Naive thymus-derived CD8-positive, alpha-beta T cell (primary cell): ENCODE data around the gene ANKRD16. TPM values are rescaled to one million over a fixed set of nuclear protein-coding genes. Genes with fewer than 3 reads are reported as not detected.
"Not testable (repeated sequence)": the region's sequence is repeated elsewhere in the genome, so short reads cannot be mapped to it uniquely, and the experiment has no call there.

ENCODE experiments used
- ATAC-seq, 2 donors: fragments of 150-1000 bp; cut with Tn5 transposase in 1 of 2; sonication (Bioruptor Pico), chemical (Tn5 transposase) in 1 of 2; 1 replicate in 1 of 2; 2 replicates in 1 of 2; pipeline ENCODE4 v1.10.0; 2021; ENCODE audit warnings: mild to moderate bottlenecking in 2 of 2, moderate library complexity in 2 of 2
- POLR2A ChIA-PET: fragments of 350-600 bp; sonication (Branson Sonifier 250); formaldehyde crosslinking; loops from one replicate; lab custom pipeline; 2021; ENCODE audit warnings: antibody characterized with exemption; lab: Charles Lee
- DNase-seq, 10 donors: peaks; one replicate each; pipeline versions ENCODE4 v3.0.0 to v3.0.0-alpha.2; 2020 to 2022
- H3K27ac Mint-ChIP-seq, 10 donors: one replicate each; pipeline ENCODE4 v1.8.0; 2020 to 2022; ENCODE audit warnings: mild to moderate bottlenecking in 10 of 10, mixed read lengths in 10 of 10, moderate library complexity in 4 of 10, inconsistent platforms in 1 of 10
- H3K27me3 Mint-ChIP-seq, 5 donors: one replicate each; pipeline ENCODE4 v1.8.0; 2021 to 2022; ENCODE audit warnings: mixed read lengths in 5 of 5
- H3K36me3 Mint-ChIP-seq, 3 donors: one replicate each; pipeline ENCODE4 v1.8.0; 2020 to 2022; ENCODE audit warnings: mixed read lengths in 3 of 3, mild to moderate bottlenecking in 2 of 3, inconsistent platforms in 1 of 3
- H3K4me1 Mint-ChIP-seq, 4 donors: one replicate each; pipeline ENCODE4 v1.8.0; 2021 to 2022; ENCODE audit warnings: mixed read lengths in 4 of 4
- H3K4me3 Mint-ChIP-seq, 10 donors: one replicate each; pipeline ENCODE4 v1.8.0; 2020 to 2022; ENCODE audit warnings: mild to moderate bottlenecking in 10 of 10, mixed read lengths in 10 of 10, moderate library complexity in 6 of 10, inconsistent platforms in 1 of 10
- H3K9me3 Mint-ChIP-seq, 9 donors: one replicate each; pipeline ENCODE4 v1.8.0; 2020 to 2022; ENCODE audit warnings: mixed read lengths in 9 of 9, mild to moderate bottlenecking in 3 of 9, inconsistent platforms in 1 of 9, moderate library complexity in 1 of 9
- polyA plus RNA-seq, 3 donors: library from polyadenylated mRNA; unstranded; fragments of 300-500 nt; fragmentation: Illumina TruSeq; gene quantifications; one replicate each; pipeline ENCODE4 v1.2.3, GENCODE V29; 2021
- total RNA-seq, 8 experiments: library from RNA in 2 of 8; stranded (reverse) in 2 of 8; gene quantifications; one replicate each; pipeline ENCODE4 v1.2.3 and lab custom pipeline; 2021 to 2026

ANKRD16 gene
- total and polyA plus RNA-seq, 5 experiments from 2014 or later = 3.0 to 9.2 (median 5.9) TPM

DNA sequence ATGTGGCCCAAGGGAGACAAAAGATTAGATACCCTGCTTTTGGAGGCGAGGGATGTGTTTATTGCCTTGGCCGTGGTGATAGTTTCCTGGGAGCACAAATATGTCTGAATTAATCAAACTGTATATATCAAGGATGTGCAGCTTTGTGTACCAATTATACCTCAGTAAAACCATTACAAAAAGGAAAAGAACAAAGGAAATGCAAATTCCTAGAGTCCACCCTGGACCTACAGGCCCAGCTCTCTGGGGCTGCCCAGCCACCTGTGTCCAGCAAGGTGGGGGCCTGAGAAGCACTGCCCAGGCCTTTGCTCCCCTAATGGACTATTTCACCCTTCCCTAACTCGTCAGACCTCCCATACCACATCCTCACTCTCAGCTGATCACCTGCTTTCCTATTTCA, 20.5 kb downstream of the ANKRD16 start:
- POLR2A ChIA-PET = interaction anchor here (1.8 kb wide), 1 partner anchor 8 kb away, joined by 5 read pairs; no protein-coding TSS in a partner anchor
- ATAC-seq (no peak), DNase-seq (no peak)
- H3K27me3 Mint-ChIP-seq = no peaks in the 10 kb centered on the region
- peaks cover 6 to 28% (median 7%) of the 10 kb centered on the region in 4 donors for H3K4me1 Mint-ChIP-seq
- H3K4me3 Mint-ChIP-seq = no peak overlapping the region
- H3K9me3 Mint-ChIP-seq = peaks cover 0 to 4% (median 0%) of the 10 kb centered on the region in 9 donors
- no peak overlapping the region for H3K27ac Mint-ChIP-seq
- peaks cover 4 to 17% (median 9%) of the 10 kb centered on the region in 3 donors for H3K36me3 Mint-ChIP-seq

DNA sequence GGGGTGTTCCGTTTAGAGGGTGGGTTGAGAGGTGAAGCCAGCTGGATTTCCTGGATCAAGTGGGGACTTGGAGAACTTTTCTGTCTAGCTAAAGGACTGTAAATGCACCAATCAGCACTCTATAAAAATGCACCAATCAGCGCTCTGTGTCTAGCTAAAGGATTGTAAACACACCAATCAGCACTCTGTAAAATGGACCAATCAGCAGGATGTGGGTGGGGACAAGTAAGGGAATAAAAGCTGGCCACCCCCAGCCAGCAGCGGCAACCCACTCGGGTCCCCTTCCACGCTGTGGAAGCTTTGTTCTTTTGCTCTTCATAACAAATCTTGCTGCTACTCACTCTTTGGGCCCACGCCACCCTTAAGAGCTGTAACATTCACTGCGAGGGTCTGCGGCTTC, 21.3 kb downstream of the ANKRD16 start:
- not testable (repeated sequence) for H3K4me3 Mint-ChIP-seq, DNase-seq, ATAC-seq, H3K27ac Mint-ChIP-seq, H3K27me3 Mint-ChIP-seq, H3K9me3 Mint-ChIP-seq
- Mint-ChIP-seq H3K4me1 (peaks cover 2 to 21% (median 3%) of the 10 kb centered on the region in 4 donors), H3K36me3 (peaks cover 4 to 17% (median 9%) of the 10 kb centered on the region in 3 donors)
- POLR2A ChIA-PET = interaction anchor here (0.6 to 1.8 kb wide), 2 partner anchors 9 to 10 kb away, joined by 3 to 5 read pairs; no protein-coding TSS in a partner anchor

DNA sequence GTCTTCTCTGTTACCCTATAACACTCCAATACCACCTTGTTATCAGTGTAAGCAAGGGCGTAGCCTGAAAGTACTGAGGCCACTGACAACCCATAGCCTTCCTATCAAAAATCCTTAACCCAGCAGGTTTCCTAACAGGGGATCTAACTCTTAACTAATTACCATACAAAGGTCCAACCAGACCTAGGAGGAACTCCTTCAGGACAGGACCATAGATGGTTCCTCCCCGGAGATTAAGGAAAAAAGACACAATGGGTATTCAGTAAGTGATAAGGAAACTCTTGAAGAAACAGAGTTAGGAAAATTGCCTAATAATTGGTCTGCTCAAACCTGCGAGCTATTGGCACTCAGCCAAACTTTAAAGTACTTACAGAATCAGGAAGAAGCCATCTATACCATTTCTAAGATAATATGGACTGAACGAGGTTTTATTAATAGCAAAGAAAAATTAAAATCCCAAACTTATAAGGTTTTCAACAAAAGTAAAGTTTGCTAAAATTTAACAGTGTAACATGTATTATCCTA, 22.5 kb downstream of the ANKRD16 start:
- Mint-ChIP-seq H3K4me1 (peaks cover 0 to 17% (median 2%) of the 10 kb centered on the region in 4 donors), H3K27ac (peak overlapping the region in 1 of 10 donors; percentile 32), H3K36me3 (peaks cover 4 to 17% (median 12%) of the 10 kb centered on the region in 3 donors)
- not testable (repeated sequence) for H3K9me3 Mint-ChIP-seq, H3K4me3 Mint-ChIP-seq, DNase-seq, H3K27me3 Mint-ChIP-seq, ATAC-seq
- POLR2A ChIA-PET = interaction anchor here (0.6 to 1.8 kb wide), 2 partner anchors 10 to 149 kb away, joined by 3 to 5 read pairs; no protein-coding TSS in a partner anchor

DNA sequence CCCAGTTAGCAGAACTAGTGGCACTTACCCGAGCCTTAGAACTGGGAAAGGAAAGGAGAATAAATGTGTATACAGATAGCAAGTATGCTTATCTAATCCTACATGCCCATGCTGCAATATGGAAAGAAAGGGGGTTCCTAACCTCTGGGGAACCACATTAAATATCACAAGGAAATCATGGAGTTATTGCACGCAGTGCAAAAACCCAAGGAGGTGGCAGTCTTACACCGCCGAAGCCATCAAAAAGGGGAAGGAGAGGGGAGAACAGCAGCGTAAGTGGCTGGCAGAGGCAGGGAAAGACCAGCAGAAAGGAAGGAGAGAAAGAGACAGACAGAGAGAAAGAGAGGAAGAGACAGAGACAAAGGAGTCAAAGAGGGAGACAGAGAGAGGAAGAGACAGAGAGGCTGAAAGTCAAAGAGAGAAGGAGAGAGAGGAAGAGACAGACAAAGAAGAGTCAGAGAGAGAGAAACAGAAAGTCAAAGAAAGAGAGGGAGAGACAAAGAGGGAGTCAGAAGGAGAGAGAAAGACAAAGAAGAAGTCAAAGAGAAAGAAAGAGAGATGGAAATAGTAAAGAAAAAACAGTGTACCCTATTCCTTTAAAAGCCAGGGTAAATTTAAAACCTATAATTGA, 23.1 kb downstream of the ANKRD16 start:
- Mint-ChIP-seq H3K4me3 (peak overlapping the region in 1 of 10 donors; percentile 54), H3K36me3 (peaks cover 4 to 16% (median 12%) of the 10 kb centered on the region in 3 donors), H3K4me1 (peaks cover 0 to 17% (median 2%) of the 10 kb centered on the region in 4 donors), H3K27ac (peak overlapping the region in 1 of 10 donors; percentile 32)
- H3K9me3 Mint-ChIP-seq, H3K27me3 Mint-ChIP-seq, DNase-seq, POLR2A ChIA-PET, ATAC-seq: not testable (repeated sequence)

DNA sequence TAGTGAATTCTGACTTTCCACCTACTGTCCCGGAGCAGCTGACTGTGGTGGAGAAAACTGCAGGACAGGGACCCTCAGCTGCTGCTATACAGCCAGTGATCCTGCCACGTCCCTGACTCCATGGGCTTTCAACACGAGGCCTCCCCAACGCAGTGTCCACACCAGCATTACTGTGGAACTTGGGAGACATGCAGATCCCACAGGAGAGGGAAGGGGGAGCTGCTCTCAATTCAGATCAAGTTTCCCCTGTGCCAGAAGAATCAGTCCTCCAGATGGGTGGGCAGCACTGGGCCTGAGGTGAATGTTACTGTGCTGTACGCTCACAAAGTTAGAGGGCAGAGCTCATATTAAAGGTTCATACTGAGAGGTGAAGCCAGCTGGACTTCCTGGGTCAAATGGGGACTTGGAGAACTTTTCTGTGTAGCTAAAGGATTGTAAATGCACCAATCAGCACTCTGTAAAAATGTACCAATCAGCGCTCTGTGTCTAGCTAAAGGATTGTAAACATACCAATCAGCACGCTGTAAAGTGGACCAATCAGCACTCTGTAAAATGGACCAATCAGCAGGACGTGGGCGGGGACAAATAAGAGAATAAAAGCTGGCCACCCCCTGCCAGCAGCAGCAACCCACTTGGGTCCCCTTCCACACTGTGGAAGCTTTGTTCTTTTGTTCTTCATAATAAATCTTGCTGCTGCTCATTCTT, 26.6 kb downstream of the ANKRD16 start:
- Mint-ChIP-seq H3K27ac (peak overlapping the region in 1 of 10 donors; percentile 59), H3K4me1 (peaks cover 0 to 17% (median 2%) of the 10 kb centered on the region in 4 donors)
- not testable (repeated sequence) for ATAC-seq, H3K4me3 Mint-ChIP-seq, H3K36me3 Mint-ChIP-seq, H3K27me3 Mint-ChIP-seq, DNase-seq, H3K9me3 Mint-ChIP-seq
- POLR2A ChIA-PET = interaction anchor here (0.5 to 0.8 kb wide), 2 partner anchors 46 to 56 kb away, joined by 5 read pairs; no protein-coding TSS in a partner anchor

DNA sequence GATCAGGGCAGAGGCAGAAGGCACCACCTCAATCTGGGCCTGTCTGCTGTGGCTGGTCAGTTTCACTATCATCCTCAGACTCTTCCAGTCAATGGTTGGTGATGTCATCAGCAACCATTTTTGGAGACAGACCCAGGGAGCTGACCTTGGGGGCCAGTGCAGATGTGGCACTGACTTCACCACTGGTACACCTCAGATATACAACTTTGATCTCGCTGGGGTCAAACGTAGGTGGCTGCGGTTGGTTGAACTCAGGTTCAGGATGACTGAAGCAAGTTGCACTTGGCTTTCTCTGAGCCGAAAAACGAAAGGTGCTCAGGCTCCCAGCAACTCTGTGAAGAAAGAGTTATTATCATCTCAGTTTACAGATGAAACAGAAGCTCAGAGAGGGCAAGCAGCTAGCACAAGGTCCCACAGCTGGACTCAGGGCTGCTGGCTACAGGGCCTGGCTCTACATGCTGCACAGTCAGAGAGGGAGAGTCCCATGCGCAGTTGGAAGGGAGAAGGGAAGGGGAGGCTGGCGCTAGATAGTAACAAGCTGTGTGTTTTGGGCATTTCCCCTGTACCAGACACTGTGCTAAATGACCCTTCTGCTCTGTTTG, 27.2 kb downstream of the ANKRD16 start:
- peak overlapping the region in 1 of 10 donors; percentile 10 for H3K4me3 Mint-ChIP-seq
- H3K27ac Mint-ChIP-seq = peak overlapping the region in 3 of 10 donors; percentile 11 to 84 (median 59)
- peaks cover 0 to 3% (median 3%) of the 10 kb centered on the region in 3 donors for H3K36me3 Mint-ChIP-seq
- no peaks in the 10 kb centered on the region for H3K9me3 Mint-ChIP-seq
- ATAC-seq (peak in 1 of 2 donors; percentile 12), DNase-seq (no peak)
- POLR2A ChIA-PET = interaction anchor here (0.5 to 0.8 kb wide), 2 partner anchors 45 to 56 kb away, joined by 5 read pairs; no protein-coding TSS in a partner anchor
- H3K27me3 Mint-ChIP-seq = no peaks in the 10 kb centered on the region
- peaks cover 0 to 14% (median 2%) of the 10 kb centered on the region in 4 donors for H3K4me1 Mint-ChIP-seq

DNA sequence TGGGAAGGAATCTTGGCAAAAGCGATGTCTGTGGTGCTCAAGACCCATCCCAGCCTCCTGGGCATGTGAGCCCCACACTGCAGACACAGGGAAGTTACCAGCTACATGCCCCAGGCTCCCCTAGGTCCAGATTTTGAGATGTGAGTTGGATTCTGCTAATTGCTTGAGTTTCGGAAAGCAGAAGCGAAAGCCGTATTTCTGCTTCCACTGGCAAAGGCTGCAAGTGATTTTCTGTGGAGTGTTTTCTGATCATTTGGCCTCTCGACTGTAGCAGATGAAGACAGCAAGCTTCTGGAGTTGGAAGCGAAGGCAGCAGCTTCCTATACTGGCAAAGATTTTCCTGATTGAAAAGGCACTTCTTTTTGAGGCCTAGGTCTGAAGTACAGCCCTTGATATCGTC, 29.6 kb downstream of the ANKRD16 start:
- ATAC-seq = no peak
- POLR2A ChIA-PET = no interaction called here
- H3K4me3 Mint-ChIP-seq = no peak overlapping the region

DNA sequence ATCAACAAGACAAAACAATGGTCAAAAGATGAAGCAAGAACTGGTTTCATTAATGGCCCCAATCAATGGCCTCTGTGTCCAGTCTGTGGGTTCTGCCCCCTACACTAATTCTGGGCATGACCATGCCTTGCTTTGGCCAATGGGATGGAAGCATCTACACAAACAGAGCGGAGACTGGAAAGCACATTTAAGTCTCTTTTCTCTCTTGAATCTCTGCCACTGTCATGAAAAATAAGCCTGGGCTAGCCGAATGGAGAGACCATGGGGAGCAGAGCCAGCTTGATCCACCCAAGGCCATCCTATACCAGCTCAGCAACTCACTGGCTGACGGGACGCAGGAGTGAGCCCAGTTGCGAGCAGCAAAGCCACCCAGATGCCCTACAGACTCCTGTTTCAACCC, 30.9 kb downstream of the ANKRD16 start:
- Mint-ChIP-seq H3K9me3 (no peaks in the 10 kb centered on the region), H3K4me3 (no peak overlapping the region), H3K4me1 (peaks cover 0 to 4% (median 0%) of the 10 kb centered on the region in 4 donors), H3K27me3 (no peaks in the 10 kb centered on the region), H3K27ac (no peak overlapping the region), H3K36me3 (peaks cover 0 to 3% (median 0%) of the 10 kb centered on the region in 3 donors)
- ATAC-seq = no peak
- no peak for DNase-seq
- POLR2A ChIA-PET = interaction anchor here (0.7 kb wide), 1 partner anchor 10 kb away, joined by 3 read pairs; no protein-coding TSS in a partner anchor

More for the DNA sequence above, 29.6 kb downstream of the ANKRD16 start:
- peak overlapping the region in 1 of 10 donors; percentile 34 for H3K27ac Mint-ChIP-seq
- DNase-seq = no peak
- peaks cover 0 to 3% (median 3%) of the 10 kb centered on the region in 3 donors for H3K36me3 Mint-ChIP-seq
- H3K4me1 Mint-ChIP-seq = peaks cover 0 to 2% (median 0%) of the 10 kb centered on the region in 4 donors
- no peaks in the 10 kb centered on the region for H3K27me3 Mint-ChIP-seq
- no peaks in the 10 kb centered on the region for H3K9me3 Mint-ChIP-seq

DNA sequence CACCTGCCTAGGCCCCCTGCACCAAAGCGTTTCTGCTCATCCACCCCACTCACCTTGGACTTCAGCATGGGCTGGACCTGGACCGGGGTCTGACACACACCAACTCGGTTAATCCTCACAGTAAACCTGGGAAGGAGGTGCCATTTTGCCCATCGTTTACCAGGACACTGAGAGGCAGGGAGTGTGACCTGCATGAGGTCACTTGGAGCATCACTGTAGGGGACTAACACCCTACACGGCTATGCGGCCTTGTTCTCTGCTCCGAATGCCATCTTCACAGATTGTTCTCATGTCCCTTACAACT, 33.0 kb downstream of the ANKRD16 start:
- DNase-seq = no peak
- Mint-ChIP-seq H3K9me3 (no peaks in the 10 kb centered on the region), H3K4me3 (no peak overlapping the region), H3K27me3 (peaks cover 0 to 6% (median 0%) of the 10 kb centered on the region in 5 donors), H3K27ac (no peak overlapping the region), H3K36me3 (no peaks in the 10 kb centered on the region), H3K4me1 (peaks cover 0 to 14% (median 4%) of the 10 kb centered on the region in 4 donors)
- POLR2A ChIA-PET = interaction anchor here (0.6 kb wide), 1 partner anchor 11 kb away, joined by 4 read pairs; no protein-coding TSS in a partner anchor
- ATAC-seq = no peak

DNA sequence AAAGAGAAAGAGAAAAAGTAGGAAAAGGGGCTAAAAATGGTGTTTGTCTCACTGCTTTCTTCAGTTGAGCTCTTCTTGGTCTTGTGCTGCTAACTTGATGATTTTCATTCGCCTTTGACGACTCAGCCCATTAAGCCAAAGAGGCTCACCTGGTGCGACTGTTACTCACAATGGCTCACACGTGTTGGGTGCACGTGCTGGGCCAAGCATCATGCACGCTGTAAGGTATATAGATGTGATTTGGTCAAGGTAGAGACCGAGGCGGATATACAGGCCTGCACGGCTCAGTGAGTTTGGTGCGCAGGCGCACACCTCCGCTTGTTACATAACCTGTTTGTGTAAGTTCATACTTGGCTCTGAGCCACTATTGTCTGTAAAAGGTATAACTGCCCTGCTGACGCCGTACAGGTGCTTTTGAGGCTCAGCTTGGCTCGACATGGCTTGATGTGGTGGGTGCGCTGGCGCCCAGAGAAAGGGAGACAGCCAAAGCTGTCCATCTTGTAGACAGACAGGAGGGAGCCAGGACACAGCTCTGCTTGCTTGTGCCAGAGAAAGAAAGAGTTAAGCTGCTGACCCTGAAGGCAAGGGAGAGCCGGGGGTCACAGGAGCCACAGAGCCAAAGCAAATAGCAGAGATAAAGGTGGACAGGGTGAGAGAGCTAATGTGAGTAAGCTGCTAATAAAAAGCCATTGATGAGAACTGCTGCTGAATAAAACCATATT, 33.6 kb downstream of the ANKRD16 start:
- H3K36me3 Mint-ChIP-seq = no peaks in the 10 kb centered on the region
- peak overlapping the region in 1 of 10 donors; percentile 39 for H3K27ac Mint-ChIP-seq
- POLR2A ChIA-PET = interaction anchor here (0.6 kb wide), 1 partner anchor 10 kb away, joined by 4 read pairs; no protein-coding TSS in a partner anchor

DNA sequence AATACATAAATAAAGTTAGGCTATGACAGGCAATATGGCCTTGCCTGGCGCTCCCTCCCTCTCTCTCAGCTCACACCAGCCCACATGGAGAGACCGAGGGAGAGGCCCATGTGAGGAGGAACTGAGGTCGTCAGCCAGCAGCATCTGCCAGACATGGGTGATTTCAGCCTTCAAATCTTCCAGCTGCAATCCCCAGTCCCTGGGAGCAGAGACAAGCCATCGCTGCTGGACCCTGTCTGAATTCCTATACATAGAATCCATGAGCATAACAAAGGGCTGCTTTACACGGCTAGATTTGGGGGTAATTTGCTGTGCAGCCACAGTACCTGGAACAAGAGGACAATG, 35.6 kb downstream of the ANKRD16 start:
- DNase-seq (no peak), ATAC-seq (no peak)
- Mint-ChIP-seq H3K4me3 (no peak overlapping the region), H3K27ac (no peak overlapping the region), H3K9me3 (no peaks in the 10 kb centered on the region), H3K36me3 (no peaks in the 10 kb centered on the region), H3K27me3 (peaks cover 0 to 6% (median 0%) of the 10 kb centered on the region in 5 donors), H3K4me1 (peaks cover 0 to 18% (median 4%) of the 10 kb centered on the region in 4 donors)
- POLR2A ChIA-PET = no interaction called here

More for the DNA sequence above, 33.6 kb downstream of the ANKRD16 start:
- Mint-ChIP-seq H3K9me3 (no peaks in the 10 kb centered on the region), H3K4me1 (peaks cover 0 to 16% (median 4%) of the 10 kb centered on the region in 4 donors), H3K4me3 (no peak overlapping the region), H3K27me3 (peaks cover 0 to 6% (median 0%) of the 10 kb centered on the region in 5 donors)
- ATAC-seq (no peak), DNase-seq (no peak)

DNA sequence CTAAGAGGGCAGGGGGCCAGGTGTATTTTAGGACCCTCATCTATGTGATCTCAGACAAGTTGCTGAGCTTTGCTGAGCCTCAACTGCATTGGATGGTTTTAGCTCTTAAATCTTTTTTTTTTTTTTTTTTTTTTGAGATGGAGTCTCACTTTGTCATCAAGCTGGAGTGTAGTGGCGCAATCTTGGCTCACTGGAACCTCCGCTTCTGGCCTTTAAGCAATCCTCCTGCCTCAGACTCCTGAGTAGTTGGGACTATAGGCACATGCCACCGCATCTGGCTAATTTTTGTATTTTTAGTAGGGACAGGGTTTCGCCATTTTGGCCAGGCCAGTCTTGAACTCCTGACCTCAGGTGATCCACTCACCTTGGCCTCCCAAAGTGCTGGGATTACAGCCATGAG, 43.0 kb downstream of the ANKRD16 start:
- POLR2A ChIA-PET, DNase-seq, H3K36me3 Mint-ChIP-seq, H3K27me3 Mint-ChIP-seq, H3K9me3 Mint-ChIP-seq, H3K4me3 Mint-ChIP-seq, ATAC-seq: not testable (repeated sequence)
- H3K27ac Mint-ChIP-seq = peak overlapping the region in 1 of 10 donors; percentile 68
- H3K4me1 Mint-ChIP-seq = peaks cover 0 to 42% (median 0%) of the 10 kb centered on the region in 4 donors
